WI38 (cell line): ENCODE data around the gene LCOR.
"Not testable (repeated sequence)": the region's sequence is repeated elsewhere in the genome, so short reads cannot be mapped to it uniquely, and the experiment has no call there.

Experiments used
- H3K4me3 ChIP-seq: 2 replicates; pipeline ENCODE4 v1.5.1; 2011; ENCODE audit warnings: low read depth, mild to moderate bottlenecking, control low read depth, low read length
- CTCF ChIP-seq: IDR thresholded peaks from 2 replicates; pipeline ENCODE4 v1.5.1; 2012; ENCODE audit warnings: low read depth, mild to moderate bottlenecking, control low read depth, low read length

LCOR gene

GRCh38 chr10:97031459-97031858 is 199.4 kb downstream of the LCOR start:
- H3K4me3 ChIP-seq, result no peak overlapping the region
- no peak for TF ChIP-seq CTCF

- no peak for TF ChIP-seq CTCF
- no peak overlapping the region for H3K4me3 ChIP-seq
Observed at GRCh38 chr10:97032624-97033023, 200.5 kb downstream of the LCOR start.

GRCh38 chr10:97033841-97034240 is 201.7 kb downstream of the LCOR start:
- not testable (repeated sequence) for H3K4me3 ChIP-seq

- no peak overlapping the region for H3K4me3 ChIP-seq
- no peak for TF ChIP-seq CTCF
Observed at GRCh38 chr10:97034301-97034700, 202.2 kb downstream of the LCOR start.

- no peak overlapping the region for H3K4me3 ChIP-seq
- TF ChIP-seq CTCF, result no peak
Observed at GRCh38 chr10:97034958-97035769, 203.1 kb downstream of the LCOR start.

- peak; percentile 78 for TF ChIP-seq CTCF
- peak overlapping the region; percentile 47 for H3K4me3 ChIP-seq
Observed at GRCh38 chr10:97037365-97038361, 205.6 kb downstream of the LCOR start.

- H3K4me3 ChIP-seq, result no peak overlapping the region
- no peak for TF ChIP-seq CTCF
Observed at GRCh38 chr10:97038688-97039087, 206.6 kb downstream of the LCOR start.
